Caco-2 (cell line): ENCODE results near the gene ADD3. TPM values are rescaled to one million over a fixed set of nuclear protein-coding genes. Genes with fewer than 3 reads are reported as not detected.

Experiments used
- BruUV-seq: library from RNA; stranded (reverse); fragments of 400-500 nt; replicated peaks from 2 replicates; lab custom pipeline; 2021; lab: Mats Ljungman, UMichigan
- CTCF ChIA-PET: fragments of 300-600 bp; sonication (Branson Sonifier 250); formaldehyde crosslinking; loops from one replicate; lab custom pipeline; 2022; ENCODE audit warnings: antibody characterized with exemption; lab: Charles Lee
- POLR2A ChIA-PET: fragments of 300-600 bp; sonication (Branson Sonifier 250); formaldehyde crosslinking; loops from one replicate; lab custom pipeline; 2022; ENCODE audit warnings: antibody characterized with exemption; lab: Charles Lee
- DNase-seq, 2 experiments: peaks; one replicate each; pipeline versions ENCODE4 v3.0.0 to v3.0.0-alpha.2; 2020 to 2022
- H3K27me3 ChIP-seq: replicated peaks from 2 replicates; pipeline ENCODE4 v1.6.0; 2011; ENCODE audit warnings: low read length; ENCODE audit not compliant: control insufficient read depth, insufficient read depth
- H3K36me3 ChIP-seq: 2 replicates; pipeline ENCODE4 v1.5.1; 2011; ENCODE audit warnings: low read length; ENCODE audit not compliant: control insufficient read depth, insufficient read depth
- H3K4me1 ChIP-seq: fragments of 250-450 bp; sonication (Bioruptor Pico); 2 replicates; pipeline ENCODE4 v1.5.1; 2020; ENCODE audit warnings: mild to moderate bottlenecking
- H3K4me3 ChIP-seq: 2 replicates; pipeline ENCODE4 v1.5.1; 2011; ENCODE audit warnings: low read depth, mild to moderate bottlenecking, control low read depth, low read length
- H3K9me3 ChIP-seq: fragments of 250-450 bp; sonication (Bioruptor Pico); 2 replicates; pipeline ENCODE4 v1.5.1; 2020; ENCODE audit warnings: mild to moderate bottlenecking, moderate library complexity
- H3K27ac Mint-ChIP-seq: one replicate; pipeline ENCODE4 v1.8.0; 2022; ENCODE audit warnings: mixed read lengths; ENCODE audit not compliant: unreplicated experiment
- H3K27me3 Mint-ChIP-seq: one replicate; pipeline ENCODE4 v1.8.0; 2022; ENCODE audit warnings: mixed read lengths; ENCODE audit not compliant: insufficient read depth, unreplicated experiment
- H3K36me3 Mint-ChIP-seq: one replicate; pipeline ENCODE4 v1.8.0; 2022; ENCODE audit warnings: mild to moderate bottlenecking, mixed read lengths; ENCODE audit not compliant: insufficient read depth, unreplicated experiment
- H3K4me1 Mint-ChIP-seq: one replicate; pipeline ENCODE4 v1.8.0; 2022; ENCODE audit warnings: low read depth, mixed read lengths; ENCODE audit not compliant: unreplicated experiment
- H3K4me3 Mint-ChIP-seq: one replicate; pipeline ENCODE4 v1.8.0; 2022; ENCODE audit warnings: mild to moderate bottlenecking, moderate library complexity, mixed read lengths; ENCODE audit not compliant: unreplicated experiment
- H3K9me3 Mint-ChIP-seq: one replicate; pipeline ENCODE4 v1.8.0; 2022; ENCODE audit warnings: mixed read lengths; ENCODE audit not compliant: unreplicated experiment
- CTCF ChIP-seq, 2 experiments: fragments of 200-600 bp in 1 of 2; IDR thresholded peaks; 1 replicate in 1 of 2; 2 replicates in 1 of 2; pipeline versions ENCODE4 v1.5.1 to v1.8.0; 2011 to 2022; ENCODE audit warnings: antibody characterized with exemption in 1 of 2, control low read depth in 1 of 2, inconsistent platforms in 1 of 2, low read depth in 1 of 2, low read length in 1 of 2, mild to moderate bottlenecking in 1 of 2, moderate library complexity in 1 of 2; ENCODE audit not compliant: insufficient read depth in 1 of 2, severe bottlenecking in 1 of 2, unreplicated experiment in 1 of 2
- intact Hi-C: fragments of 100-400 bp; cut with micrococcal nuclease; formaldehyde crosslinking; loops from one replicate; pipeline ENCODE4 v1.10.0; 2022; ENCODE audit not compliant: unreplicated experiment
- total RNA-seq: library from RNA; stranded (reverse); gene quantifications from 2 replicates; pipeline ENCODE4 v1.2.3, GENCODE V29; 2022

Gene ADD3
- total RNA-seq, 1 experiment from 2014 or later: 264 TPM

GRCh38 chr10:110107430-110107829 lies 99.6 kb downstream of the ADD3 start:
- H3K27ac Mint-ChIP-seq: no peak overlapping the region
- no peaks in the 10 kb centered on the region for H3K36me3 ChIP-seq
- ChIA-PET CTCF (interaction anchor here (1.0 kb wide), 1 partner anchor 223 kb away, joined by 3 read pairs; no protein-coding TSS in a partner anchor), POLR2A (no interaction called here)
- no peaks in the 10 kb centered on the region for H3K27me3 ChIP-seq
- no peak overlapping the region for H3K4me3 ChIP-seq
- no TSS peak for BruUV-seq
- no peaks in the 10 kb centered on the region for H3K27me3 Mint-ChIP-seq
- H3K4me1 Mint-ChIP-seq: peaks cover 6% of the 10 kb centered on the region
- H3K36me3 Mint-ChIP-seq: peaks cover 36% of the 10 kb centered on the region
- no peak overlapping the region for H3K4me3 Mint-ChIP-seq
- DNase-seq: no peak
- no peaks in the 10 kb centered on the region for H3K4me1 ChIP-seq
- no peaks in the 10 kb centered on the region for H3K9me3 ChIP-seq
- TF ChIP-seq CTCF (IDR thresholded peaks at IDR 0.05; ENCODE audit: insufficient read depth in 1 of 2, low read depth in 1 of 2, low read length in 1 of 2, severe bottlenecking in 1 of 2, unreplicated experiment in 1 of 2): no peak
- intact Hi-C loops: no loop called here
- H3K9me3 Mint-ChIP-seq: no peaks in the 10 kb centered on the region

- no peak for DNase-seq
- TF ChIP-seq CTCF (IDR thresholded peaks at IDR 0.05; ENCODE audit: insufficient read depth in 1 of 2, low read depth in 1 of 2, low read length in 1 of 2, severe bottlenecking in 1 of 2, unreplicated experiment in 1 of 2): no peak
- Mint-ChIP-seq H3K9me3 (no peaks in the 10 kb centered on the region), H3K36me3 (peaks cover 41% of the 10 kb centered on the region), H3K4me1 (peaks cover 6% of the 10 kb centered on the region), H3K4me3 (no peak overlapping the region), H3K27me3 (no peaks in the 10 kb centered on the region), H3K27ac (no peak overlapping the region)
- intact Hi-C loops: no loop called here
- no peaks in the 10 kb centered on the region for H3K4me1 ChIP-seq
- no peaks in the 10 kb centered on the region for H3K9me3 ChIP-seq
- H3K4me3 ChIP-seq: no peak overlapping the region
- H3K27me3 ChIP-seq: no peaks in the 10 kb centered on the region
- no peaks in the 10 kb centered on the region for H3K36me3 ChIP-seq
- ChIA-PET CTCF (interaction anchor here (1.0 kb wide), 1 partner anchor 223 kb away, joined by 3 read pairs; no protein-coding TSS in a partner anchor), POLR2A (no interaction called here)
- no TSS peak for BruUV-seq
These were observed 100.1 kb downstream of the ADD3 start for GRCh38 chr10:110107887-110108286.

GRCh38 chr10:110109511-110109910 lies 101.7 kb downstream of the ADD3 start:
- no TSS peak for BruUV-seq
- Mint-ChIP-seq H3K27me3 (no peaks in the 10 kb centered on the region), H3K27ac (no peak overlapping the region), H3K9me3 (no peaks in the 10 kb centered on the region), H3K4me3 (no peak overlapping the region), H3K36me3 (peaks cover 54% of the 10 kb centered on the region), H3K4me1 (peaks cover 6% of the 10 kb centered on the region)
- DNase-seq: no peak
- Histone ChIP-seq H3K27me3 (no peaks in the 10 kb centered on the region), H3K4me3 (no peak overlapping the region), H3K9me3 (no peaks in the 10 kb centered on the region), H3K36me3 (0 out of 2 replicates have a peak, but pooled peaks cover 1% of the 10 kb centered on the region), H3K4me1 (no peaks in the 10 kb centered on the region)
- intact Hi-C loops: no loop called here
- TF ChIP-seq CTCF (IDR thresholded peaks at IDR 0.05; ENCODE audit: insufficient read depth in 1 of 2, low read depth in 1 of 2, low read length in 1 of 2, severe bottlenecking in 1 of 2, unreplicated experiment in 1 of 2): no peak
- CTCF ChIA-PET: no interaction called here
- POLR2A ChIA-PET: no interaction called here
